Lower lobe of right lung (tissue), 2 donors: ENCODE measurements around the gene MAP3K20. TPM values are rescaled to one million over a fixed set of nuclear protein-coding genes. Genes with fewer than 3 reads are reported as not detected.
"Not testable (repeated sequence)": the region's sequence is repeated elsewhere in the genome, so short reads cannot be mapped to it uniquely, and the experiment has no call there.

Source experiments
- ATAC-seq, 2 donors: fragments of 200-7000 bp; cut with Tn5 transposase; one replicate each; pipeline ENCODE4 v1.9.1; 2020 to 2022; ENCODE audit warnings: mild to moderate bottlenecking in 2 of 2, moderate library complexity in 2 of 2
- DNase-seq: peaks from one replicate; pipeline ENCODE4 v3.0.0-alpha.2; 2020
- H3K27ac ChIP-seq: fragments of 200-600 bp; one replicate; pipeline ENCODE4 v1.8.0; 2022
- H3K27me3 ChIP-seq: fragments of 200-600 bp; one replicate; pipeline ENCODE4 v1.8.0; 2022; ENCODE audit warnings: low read depth
- H3K36me3 ChIP-seq: fragments of 200-600 bp; one replicate; pipeline ENCODE4 v1.8.0; 2022; ENCODE audit warnings: mild to moderate bottlenecking
- H3K4me1 ChIP-seq: fragments of 200-600 bp; one replicate; pipeline ENCODE4 v1.8.0; 2022
- H3K4me3 ChIP-seq: fragments of 200-600 bp; one replicate; pipeline ENCODE4 v1.8.0; 2022; ENCODE audit warnings: mild to moderate bottlenecking
- H3K9me3 ChIP-seq: fragments of 200-600 bp; one replicate; pipeline ENCODE4 v1.8.0; 2022
- intact Hi-C: fragments of 100-400 bp; cut with DNase I; formaldehyde crosslinking; loops from one replicate; pipeline ENCODE4 v1.11.0; 2022
- total RNA-seq: library from RNA; stranded (reverse); fragmentation: NEBNext Ultra II Directional; extraction: Animal tissue kit (Norgen Biotek cat#: 25700); gene quantifications from one replicate; pipeline ENCODE4 v1.2.1, GENCODE V29; 2021
- TF ChIP-seq, protein P1 (sequence below): fragments of 200-600 bp; IDR thresholded peaks from one replicate; pipeline ENCODE4 v1.8.0; 2022; ENCODE audit warnings: antibody characterized with exemption, mild to moderate bottlenecking
- donor health status: DM: no; HTN: yes; CAD: no; lungs with severe emphysema.

The MAP3K20 gene
- total RNA-seq, 1 donor from 2014 or later = 40.8 TPM

- Histone ChIP-seq H3K27me3 (no peaks in the 10 kb centered on the region), H3K4me1 (no peaks in the 10 kb centered on the region), H3K4me3 (no peak overlapping the region), H3K9me3 (no peaks in the 10 kb centered on the region), H3K36me3 (no peaks in the 10 kb centered on the region), H3K27ac (no peak overlapping the region)
- ATAC-seq (no peak), DNase-seq (no peak)
- TF ChIP-seq, protein P1, sequence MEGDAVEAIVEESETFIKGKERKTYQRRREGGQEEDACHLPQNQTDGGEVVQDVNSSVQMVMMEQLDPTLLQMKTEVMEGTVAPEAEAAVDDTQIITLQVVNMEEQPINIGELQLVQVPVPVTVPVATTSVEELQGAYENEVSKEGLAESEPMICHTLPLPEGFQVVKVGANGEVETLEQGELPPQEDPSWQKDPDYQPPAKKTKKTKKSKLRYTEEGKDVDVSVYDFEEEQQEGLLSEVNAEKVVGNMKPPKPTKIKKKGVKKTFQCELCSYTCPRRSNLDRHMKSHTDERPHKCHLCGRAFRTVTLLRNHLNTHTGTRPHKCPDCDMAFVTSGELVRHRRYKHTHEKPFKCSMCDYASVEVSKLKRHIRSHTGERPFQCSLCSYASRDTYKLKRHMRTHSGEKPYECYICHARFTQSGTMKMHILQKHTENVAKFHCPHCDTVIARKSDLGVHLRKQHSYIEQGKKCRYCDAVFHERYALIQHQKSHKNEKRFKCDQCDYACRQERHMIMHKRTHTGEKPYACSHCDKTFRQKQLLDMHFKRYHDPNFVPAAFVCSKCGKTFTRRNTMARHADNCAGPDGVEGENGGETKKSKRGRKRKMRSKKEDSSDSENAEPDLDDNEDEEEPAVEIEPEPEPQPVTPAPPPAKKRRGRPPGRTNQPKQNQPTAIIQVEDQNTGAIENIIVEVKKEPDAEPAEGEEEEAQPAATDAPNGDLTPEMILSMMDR = no peak
- intact Hi-C loops = no loop called here
Measured at GRCh38 chr2:173291412-173291811, 215.8 kb downstream of the MAP3K20 start.

GRCh38 chr2:173296235-173296634, 220.6 kb downstream of the MAP3K20 start:
- H3K36me3 ChIP-seq = no peaks in the 10 kb centered on the region
- DNase-seq (no peak), ATAC-seq (no peak)
- peaks cover 28% of the 10 kb centered on the region for H3K9me3 ChIP-seq
- H3K4me1 ChIP-seq = no peaks in the 10 kb centered on the region
- no peak overlapping the region for H3K4me3 ChIP-seq
- intact Hi-C loops = no loop called here
- H3K27me3 ChIP-seq = no peaks in the 10 kb centered on the region
- TF ChIP-seq, protein P1 = no peak
- no peak overlapping the region for H3K27ac ChIP-seq

DNA sequence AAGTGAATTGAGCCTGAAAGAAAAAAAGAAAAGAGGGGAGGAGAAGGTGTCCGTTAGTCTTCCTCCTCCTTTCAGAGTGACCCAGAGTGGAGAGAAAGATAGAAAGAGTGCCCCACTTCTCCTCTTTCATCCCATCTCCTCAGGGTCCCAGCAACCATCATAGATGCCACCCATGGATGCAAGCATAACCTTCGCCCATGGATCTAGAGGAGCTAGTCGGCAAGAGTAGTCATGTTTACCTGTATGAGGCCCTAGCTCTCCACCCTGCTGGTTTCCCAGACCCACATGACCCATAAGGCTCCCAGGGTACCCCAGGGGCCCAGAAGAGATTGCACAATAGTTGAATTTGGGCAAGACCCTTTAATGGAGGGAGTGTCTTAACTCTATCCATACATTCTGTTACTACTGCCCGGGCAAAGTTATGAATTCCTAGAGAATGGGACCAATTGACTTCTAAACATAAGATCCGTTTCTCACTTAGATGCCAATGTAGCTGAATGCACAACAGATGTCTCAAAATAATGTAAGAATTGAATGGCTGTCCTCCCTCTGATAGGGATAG, 223.0 kb downstream of the MAP3K20 start:
- peaks cover 28% of the 10 kb centered on the region for H3K9me3 ChIP-seq
- no peak overlapping the region for H3K27ac ChIP-seq
- DNase-seq (no peak), ATAC-seq (no peak)
- H3K4me1 ChIP-seq = no peaks in the 10 kb centered on the region
- no peaks in the 10 kb centered on the region for H3K27me3 ChIP-seq
- TF ChIP-seq, protein P1 = no peak
- intact Hi-C loops = no loop called here
- H3K36me3 ChIP-seq = no peaks in the 10 kb centered on the region
- no peak overlapping the region for H3K4me3 ChIP-seq

- TF ChIP-seq, protein P1 = no peak
- H3K4me1 ChIP-seq = no peaks in the 10 kb centered on the region
- ATAC-seq (no peak), DNase-seq (no peak)
- no peaks in the 10 kb centered on the region for H3K27me3 ChIP-seq
- no peaks in the 10 kb centered on the region for H3K36me3 ChIP-seq
- H3K4me3 ChIP-seq = no peak overlapping the region
- peaks cover 28% of the 10 kb centered on the region for H3K9me3 ChIP-seq
- H3K27ac ChIP-seq = no peak overlapping the region
- intact Hi-C loops = no loop called here
Measured at GRCh38 chr2:173299764-173300163, 224.1 kb downstream of the MAP3K20 start.

DNA sequence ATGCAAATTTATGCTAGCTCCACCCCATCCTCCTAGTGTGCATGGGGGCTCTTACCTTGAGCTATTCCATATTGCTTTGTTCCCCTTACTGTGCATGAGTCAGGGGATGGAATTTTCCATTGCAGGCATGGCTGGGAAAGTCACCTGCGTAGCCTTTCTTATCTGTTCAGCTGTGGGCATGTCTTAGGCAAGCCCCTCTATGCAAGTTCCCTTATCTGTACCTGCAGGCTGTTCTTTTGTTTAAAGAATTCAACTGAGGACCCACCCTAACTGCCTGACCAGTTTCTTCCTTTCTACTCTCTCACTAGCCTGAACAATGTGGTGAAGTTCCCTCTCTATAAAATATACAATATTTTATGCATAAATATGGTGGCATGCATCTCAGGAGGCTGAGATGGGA, 224.8 kb downstream of the MAP3K20 start:
- ATAC-seq = no peak
- DNase-seq = no peak
- TF ChIP-seq, protein P1 = no peak

GRCh38 chr2:173301549-173301948, 225.9 kb downstream of the MAP3K20 start:
- H3K27me3 ChIP-seq, intact Hi-C loops, H3K4me3 ChIP-seq, H3K27ac ChIP-seq, ATAC-seq, DNase-seq, H3K4me1 ChIP-seq, H3K36me3 ChIP-seq: not testable (repeated sequence)
- peaks cover 28% of the 10 kb centered on the region for H3K9me3 ChIP-seq

More for the DNA sequence above, 224.8 kb downstream of the MAP3K20 start:
- H3K27ac ChIP-seq = no peak overlapping the region
- H3K9me3 ChIP-seq = peaks cover 28% of the 10 kb centered on the region
- H3K4me3 ChIP-seq = no peak overlapping the region
- intact Hi-C loops = no loop called here
- H3K4me1 ChIP-seq = no peaks in the 10 kb centered on the region
- H3K27me3 ChIP-seq = no peaks in the 10 kb centered on the region
- H3K36me3 ChIP-seq = no peaks in the 10 kb centered on the region
